Medulla oblongata (tissue), 1 donor: Measurements from ENCODE around the gene GSTT2.

ENCODE experiments used
- DNase-seq: peaks from one replicate; pipeline ENCODE4 v3.0.0-alpha.2; 2015; ENCODE audit errors: extremely low spot score

Gene GSTT2

DNA sequence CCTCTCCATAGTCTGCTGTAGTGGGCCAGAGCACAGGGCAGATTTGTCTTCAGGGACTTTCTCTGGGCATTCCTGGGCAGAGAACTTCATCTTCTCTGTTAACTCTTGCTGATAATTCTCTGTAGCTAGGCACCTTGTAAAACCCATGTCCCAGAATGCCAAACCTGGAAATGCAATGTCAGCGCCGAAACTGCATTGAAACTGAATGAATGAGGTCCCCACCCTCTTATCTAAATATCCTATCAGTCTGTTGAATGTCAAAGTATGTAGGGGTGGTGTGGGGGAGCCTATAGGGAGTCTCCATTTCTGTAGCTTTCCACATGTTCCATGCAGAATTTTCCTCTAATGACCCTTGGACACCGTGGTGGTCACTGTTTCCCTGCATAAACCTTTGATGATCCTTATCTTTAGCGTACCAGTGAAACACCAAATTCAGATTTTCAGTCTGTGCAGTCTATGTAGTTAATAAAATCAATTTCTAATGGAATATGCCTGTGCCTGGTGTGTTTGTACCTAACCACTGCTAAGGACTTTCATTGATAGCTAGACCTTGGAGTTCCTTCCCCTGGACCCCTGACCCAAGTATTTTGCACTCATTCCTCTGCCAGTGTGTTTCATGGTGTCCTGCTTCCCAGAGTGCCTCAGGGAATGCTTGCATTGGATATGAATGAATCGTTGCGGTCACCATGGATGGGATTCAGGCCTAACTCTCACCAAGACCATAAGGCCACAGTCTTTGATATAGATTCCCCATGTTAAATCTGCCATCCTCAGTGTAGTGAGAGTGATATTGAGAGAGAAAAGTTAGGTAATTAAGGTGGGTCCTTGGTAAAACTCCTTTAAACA, 28.7 kb downstream of the GSTT2 start:
- DNase-seq: no peak

DNA sequence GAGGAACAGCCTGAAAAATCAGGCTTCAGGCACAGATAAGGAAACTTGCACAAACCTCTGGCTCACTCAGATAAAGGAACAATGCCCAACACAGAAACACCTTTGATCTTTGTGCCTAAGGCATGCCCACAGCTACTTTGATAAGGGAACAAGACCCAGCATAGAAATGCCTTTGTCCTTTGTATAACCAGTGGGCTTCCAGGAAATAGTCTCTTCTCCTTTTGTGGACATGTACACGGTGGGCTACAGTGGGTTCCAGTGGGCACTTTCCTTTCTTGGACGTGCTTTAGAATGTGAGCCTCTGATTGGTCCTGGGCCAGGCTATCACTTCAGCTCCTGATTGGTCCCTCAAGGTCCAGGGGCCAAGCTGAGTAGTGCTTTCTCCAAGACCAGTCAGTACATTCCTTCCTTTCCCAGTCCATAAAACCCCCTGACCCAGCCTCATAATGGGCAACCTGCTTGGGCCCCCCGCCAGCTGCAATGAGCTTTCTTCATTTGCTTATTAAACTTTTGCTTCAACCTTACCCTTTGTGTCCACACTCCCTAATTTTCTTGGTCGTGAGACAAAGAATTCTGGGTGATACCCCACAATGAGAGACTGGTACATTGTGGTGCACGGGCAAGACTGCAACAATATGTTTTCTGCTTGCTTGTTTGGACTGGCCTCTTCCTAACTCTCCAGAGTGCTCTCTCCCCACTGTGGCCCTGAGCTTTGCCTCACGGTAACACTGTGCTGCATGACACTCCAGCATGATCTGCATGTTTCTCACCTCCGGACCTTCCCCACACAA, 29.5 kb downstream of the GSTT2 start:
- DNase-seq: no peak

DNA sequence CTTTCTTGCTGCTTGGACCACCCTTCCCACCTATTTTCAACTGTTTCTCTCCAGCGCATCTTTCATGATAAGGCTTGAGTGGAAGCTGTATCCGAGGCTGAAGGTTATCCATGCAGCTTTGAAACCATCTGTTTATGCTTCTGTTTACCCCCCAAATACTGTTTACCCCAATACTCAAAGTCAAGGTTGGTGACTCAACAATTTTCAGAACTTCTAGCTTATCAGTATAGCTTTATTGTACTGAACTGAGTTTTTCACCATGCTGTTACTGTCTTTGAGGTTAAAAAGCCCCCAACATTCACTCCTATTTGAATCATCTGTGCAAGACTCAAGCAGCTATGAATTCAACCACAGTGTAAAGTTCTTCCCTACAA, 30.1 kb downstream of the GSTT2 start:
- no peak for DNase-seq

DNA sequence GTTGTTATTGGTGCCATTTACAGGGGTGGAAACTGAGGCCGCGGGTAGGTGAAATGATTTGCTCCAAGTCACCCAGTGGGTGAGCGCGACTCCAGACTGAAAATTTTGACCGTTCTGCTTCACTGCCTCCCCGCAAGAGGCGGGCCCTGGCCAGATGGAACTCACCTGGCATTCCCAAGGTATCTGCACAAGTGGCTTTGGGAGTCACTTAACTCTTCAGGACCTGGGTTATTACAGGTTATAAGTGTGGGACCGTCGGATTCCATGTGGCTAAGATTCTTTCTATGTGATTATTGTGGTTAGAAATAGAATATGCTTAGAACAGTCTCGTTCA, 31.8 kb downstream of the GSTT2 start:
- DNase-seq: no peak

DNA sequence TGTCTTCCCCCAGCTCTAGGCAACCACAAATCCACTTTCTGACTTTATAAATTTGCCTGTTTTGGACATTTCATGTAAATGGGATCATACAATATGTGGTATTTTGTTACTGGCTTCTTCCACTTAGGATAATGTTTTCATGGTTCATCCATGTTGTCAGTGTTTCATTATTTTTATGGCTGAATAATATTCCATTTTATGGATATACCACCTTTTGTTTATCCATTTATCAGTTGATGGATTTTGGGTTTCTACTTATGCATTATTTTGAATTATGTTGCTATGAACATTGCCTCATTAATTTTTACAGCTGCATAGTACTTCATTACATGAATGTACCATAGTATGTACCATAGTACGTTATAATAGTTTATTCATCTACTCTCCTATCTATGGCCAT, 36.2 kb downstream of the GSTT2 start:
- DNase-seq: no peak

DNA sequence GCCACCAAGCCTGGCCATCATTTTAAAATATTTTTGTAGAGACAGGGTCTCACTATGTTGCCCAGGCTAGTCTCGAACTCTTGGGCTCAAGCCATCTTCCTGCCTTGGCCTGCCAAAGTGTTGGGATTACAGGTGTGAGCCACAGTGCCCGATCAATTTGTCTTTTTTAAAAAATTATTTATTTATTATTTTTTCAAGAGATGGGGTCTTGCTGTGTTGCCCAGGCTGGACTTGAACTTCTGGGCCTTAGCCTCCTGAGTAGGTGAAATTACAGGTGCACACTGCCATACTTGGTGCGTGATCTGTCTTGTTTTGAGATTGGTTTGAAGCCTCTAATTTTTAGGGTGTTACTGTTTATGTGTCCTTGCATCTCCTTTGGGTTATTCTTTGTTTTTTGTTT, 41.4 kb downstream of the GSTT2 start:
- DNase-seq: no peak

DNA sequence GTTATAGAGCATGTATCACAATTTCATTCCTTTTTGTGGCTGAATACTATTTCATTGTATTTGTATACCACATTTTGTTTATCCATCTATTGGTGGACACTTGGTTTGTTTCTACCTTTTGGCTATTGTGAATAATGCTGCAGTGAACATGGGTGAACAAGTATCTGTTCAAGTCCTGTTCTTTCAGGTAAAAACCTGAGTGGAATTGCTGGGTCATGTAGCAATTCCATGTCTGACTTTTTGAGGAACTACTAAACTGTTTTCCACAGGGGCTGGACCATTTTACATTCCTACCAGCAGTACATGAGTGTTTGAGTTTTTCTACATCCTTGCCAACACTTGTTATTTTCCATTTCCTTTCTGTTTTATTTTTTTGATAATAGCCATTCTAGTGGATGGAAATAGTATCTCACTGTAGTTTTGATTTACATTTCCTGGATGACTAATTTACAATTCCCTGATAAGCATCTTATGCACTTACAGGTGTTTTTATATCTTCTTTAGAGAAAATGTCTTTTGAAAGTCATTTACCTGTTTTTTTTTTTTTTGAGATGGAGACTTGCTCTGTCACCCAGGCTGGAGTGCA, 43.4 kb downstream of the GSTT2 start:
- no peak for DNase-seq

DNA sequence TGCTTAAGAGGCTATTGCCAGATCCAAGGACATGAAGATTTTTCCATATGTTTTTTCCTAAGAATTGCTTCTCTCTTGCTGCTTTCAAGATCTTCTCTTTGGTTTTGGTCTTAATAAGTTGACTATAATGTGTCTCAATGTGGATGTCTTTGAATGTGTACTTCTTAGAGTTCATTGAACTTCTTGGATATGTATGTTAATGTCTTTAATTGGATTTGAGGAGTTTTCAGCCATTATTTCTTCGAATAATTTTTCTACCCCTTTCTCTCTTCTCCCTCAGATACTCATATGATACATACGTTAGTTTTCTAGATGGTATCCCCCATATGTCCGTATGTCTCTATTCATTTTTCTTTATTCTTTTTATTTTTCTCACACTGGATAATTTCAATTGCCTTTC, 44.4 kb downstream of the GSTT2 start:
- no peak for DNase-seq

DNA sequence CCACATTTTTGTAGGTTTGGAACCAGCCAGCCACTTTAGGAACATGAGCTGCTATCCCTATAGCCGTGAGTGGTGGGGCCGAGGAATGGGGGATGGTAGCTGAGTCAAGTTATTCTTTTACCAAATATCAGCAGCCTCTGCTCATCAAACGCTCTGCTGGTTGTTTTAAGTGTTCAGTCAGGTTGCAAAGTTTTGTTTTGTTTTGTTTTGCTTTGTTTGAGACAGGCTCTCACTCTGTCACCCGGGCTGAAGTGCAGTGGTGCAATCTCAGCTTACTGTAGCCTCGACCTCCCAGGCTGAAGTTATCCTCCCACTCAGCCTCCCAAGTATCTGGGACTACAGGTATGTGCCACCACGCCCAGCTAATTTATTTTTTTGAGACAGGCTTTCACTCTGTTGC, 45.5 kb downstream of the GSTT2 start:
- DNase-seq: no peak

DNA sequence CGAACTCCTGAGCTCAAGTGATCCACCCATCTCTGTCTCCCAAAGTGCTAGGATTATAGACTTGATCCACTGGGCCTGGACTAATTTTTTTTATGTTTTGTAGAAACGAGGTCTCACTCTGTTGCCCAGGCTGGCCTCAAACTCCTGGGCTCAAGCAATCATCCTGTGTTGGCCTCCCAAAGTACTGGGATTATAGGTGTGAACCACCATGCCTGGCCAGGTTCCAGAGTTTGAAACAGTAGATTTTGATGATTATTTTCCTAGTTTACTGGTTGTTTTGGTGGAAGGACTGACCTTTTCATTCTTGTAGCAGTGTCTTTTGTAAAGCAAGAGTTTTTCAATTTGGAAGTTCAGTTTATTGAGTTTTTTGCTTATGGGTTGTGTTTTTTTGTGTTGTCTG, 46.1 kb downstream of the GSTT2 start:
- DNase-seq: no peak

DNA sequence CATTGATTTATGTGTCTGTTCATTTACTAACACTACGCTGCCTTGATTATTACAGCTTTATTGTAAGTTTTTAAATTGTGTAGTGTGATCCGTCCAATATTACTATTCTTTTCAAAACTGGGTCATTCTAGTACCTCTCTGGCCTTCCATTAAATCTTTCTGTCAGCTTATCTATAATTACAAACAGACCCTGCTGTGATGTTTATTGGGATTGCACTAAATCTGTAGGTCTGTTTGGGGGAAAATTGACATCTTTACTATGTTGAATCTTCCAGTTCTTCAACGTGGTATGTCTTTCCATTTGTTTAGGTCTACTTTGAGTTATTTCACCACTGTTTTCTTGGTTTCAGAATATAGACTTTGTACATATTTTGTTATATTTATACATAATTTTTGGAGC, 46.8 kb downstream of the GSTT2 start:
- DNase-seq: no peak

DNA sequence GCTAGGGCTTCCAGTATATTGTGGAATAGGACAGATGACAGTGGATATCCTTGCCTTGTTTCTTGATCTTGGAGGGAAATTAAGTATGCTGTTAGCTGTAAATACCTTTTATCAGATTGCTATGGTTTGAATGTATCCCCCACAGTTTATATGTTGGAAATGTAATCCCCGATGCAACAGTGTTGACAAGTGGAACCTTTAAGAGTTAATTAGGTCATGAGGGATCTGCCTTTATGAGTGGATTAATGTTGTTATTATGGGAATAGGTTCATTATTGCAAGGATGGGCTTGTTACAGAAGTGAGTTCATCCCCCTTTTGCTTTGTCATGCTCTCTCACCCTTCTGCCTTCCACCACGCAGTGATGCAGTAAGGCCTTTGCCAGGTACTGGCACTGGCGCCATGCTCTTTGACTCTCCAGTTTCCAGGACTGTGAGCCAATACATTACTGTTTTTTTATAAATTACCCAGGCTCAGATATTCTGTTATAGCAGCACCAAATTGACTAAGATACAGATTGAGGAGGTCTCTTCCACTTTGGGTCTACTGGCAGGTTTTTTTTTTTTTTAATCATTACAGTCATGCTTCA, 47.5 kb downstream of the GSTT2 start:
- no peak for DNase-seq

DNA sequence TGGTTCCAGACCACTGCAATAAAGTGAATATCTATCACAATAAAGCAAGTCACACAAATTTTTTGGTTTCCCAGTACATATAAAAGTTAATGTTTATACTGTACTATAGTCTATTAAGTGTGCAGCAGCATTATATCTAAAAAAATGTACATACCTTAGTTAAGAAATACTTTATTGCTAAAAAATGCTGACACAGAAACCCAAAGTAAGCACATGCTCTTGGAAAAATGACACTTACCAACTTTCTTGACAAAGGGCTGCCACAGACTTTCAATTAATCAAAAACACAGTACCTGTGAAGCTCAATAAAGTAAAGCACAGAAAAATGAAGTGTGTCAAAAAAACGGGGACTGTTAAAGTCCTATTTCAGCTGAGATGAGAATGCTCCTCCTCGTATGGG, 48.1 kb downstream of the GSTT2 start:
- DNase-seq: no peak

DNA sequence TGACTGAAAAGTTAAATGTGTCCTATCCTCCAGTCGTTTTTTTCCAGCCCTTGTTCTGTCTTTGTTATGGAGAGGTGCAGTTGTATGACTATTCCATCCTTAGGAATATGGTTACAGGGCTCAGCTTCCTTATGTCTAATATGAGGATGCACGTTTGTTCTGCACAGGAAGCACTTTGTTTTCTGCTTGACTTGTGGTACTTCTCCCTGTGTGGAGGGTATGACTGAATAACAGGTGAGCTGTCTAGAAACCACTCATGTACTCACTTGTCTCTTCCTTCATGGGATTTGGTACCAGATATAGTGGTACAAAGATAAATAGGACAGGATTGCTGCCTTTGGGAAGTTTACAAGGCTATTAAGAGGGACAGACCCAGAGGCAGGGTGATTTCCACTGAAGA, 48.6 kb downstream of the GSTT2 start:
- no peak for DNase-seq

DNA sequence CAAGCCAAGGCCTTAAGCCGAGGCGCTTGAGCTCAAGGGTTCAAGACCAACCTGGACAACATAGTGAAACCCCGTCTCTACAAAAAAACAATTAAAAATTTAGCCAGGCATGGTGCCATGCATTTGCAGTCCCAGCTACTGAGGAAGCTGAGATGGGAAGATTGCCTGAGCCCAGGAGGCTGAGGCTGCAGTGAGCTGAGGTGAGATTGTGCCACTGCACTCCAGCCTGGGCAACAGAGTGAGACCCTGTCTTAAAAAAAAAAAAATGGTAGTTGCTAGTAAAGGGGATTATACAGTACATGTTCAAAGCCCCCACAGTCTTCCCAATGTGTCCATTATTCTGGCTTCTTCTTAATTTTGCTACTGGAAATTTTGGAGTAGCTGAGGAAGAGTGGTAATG, 49.4 kb downstream of the GSTT2 start:
- no peak for DNase-seq

DNA sequence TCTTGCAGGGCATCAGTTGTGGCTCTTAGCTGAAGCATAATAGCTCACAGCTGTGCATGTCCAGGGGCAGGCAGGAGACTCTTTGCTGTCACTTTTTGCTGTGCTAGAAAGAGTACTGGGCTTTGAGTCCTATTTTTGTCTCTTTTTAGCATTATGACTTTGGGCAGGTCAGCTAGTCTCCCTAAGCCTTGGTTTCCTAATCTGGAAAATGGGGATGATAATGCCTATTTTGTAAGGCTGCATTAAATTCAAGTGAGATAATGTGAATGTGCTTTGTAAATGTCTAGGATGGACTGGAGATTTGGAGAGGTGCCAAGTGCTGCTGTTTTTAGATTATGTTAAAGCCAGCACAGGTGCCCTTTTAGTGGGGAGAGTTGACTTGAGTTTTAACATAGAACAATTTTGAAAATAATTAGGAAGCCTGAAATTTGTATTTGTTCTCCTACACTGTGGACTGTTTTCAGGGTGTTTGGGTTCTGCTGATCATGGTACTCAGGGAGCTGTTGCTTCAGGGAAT, 50.3 kb downstream of the GSTT2 start:
- DNase-seq: no peak
